KMS-11 (cell line): ENCODE data around the gene CALCOCO2.

Experiments used
- H2AFZ ChIP-seq: fragments of 200-600 bp; sonication (generic); 2 replicates; pipeline ENCODE4 v1.6.1; 2016; ENCODE audit warnings: antibody characterized with exemption, mixed run types, low read depth
- H3K27ac ChIP-seq: fragments of 200-600 bp; sonication (generic); 2 replicates; pipeline ENCODE4 v1.6.1; 2016; ENCODE audit warnings: mild to moderate bottlenecking, mixed run types
- H3K27me3 ChIP-seq: fragments of 200-600 bp; sonication (generic); 2 replicates; pipeline ENCODE4 v1.6.1; 2017; ENCODE audit warnings: mild to moderate bottlenecking, low read depth, mixed run types, moderate library complexity; ENCODE audit not compliant: insufficient read depth
- H3K36me3 ChIP-seq: fragments of 200-600 bp; sonication (generic); 2 replicates; pipeline ENCODE4 v1.6.1; 2017; ENCODE audit warnings: mild to moderate bottlenecking, mixed run types; ENCODE audit not compliant: insufficient read depth
- H3K4me1 ChIP-seq: fragments of 200-600 bp; sonication (generic); 2 replicates; pipeline ENCODE4 v1.6.1; 2016; ENCODE audit warnings: mild to moderate bottlenecking, low read depth, mixed run types; ENCODE audit not compliant: poor library complexity, severe bottlenecking
- H3K4me2 ChIP-seq: fragments of 200-600 bp; sonication (generic); 2 replicates; pipeline ENCODE4 v1.7.0; 2016; ENCODE audit warnings: mild to moderate bottlenecking, mixed run types
- H3K4me3 ChIP-seq: fragments of 200-600 bp; sonication (generic); IDR thresholded peaks from 2 replicates; pipeline ENCODE4 v1.6.1; 2017; ENCODE audit warnings: low read depth, low read length, mixed read lengths; ENCODE audit not compliant: insufficient read depth
- H3K79me2 ChIP-seq: fragments of 200-600 bp; sonication (generic); 2 replicates; pipeline ENCODE4 v1.6.1; 2016; ENCODE audit warnings: low read depth, mixed run types; ENCODE audit not compliant: insufficient read depth
- H3K9ac ChIP-seq: fragments of 200-600 bp; sonication (generic); 2 replicates; pipeline ENCODE4 v1.6.1; 2016; ENCODE audit warnings: mild to moderate bottlenecking, mixed run types
- H4K20me1 ChIP-seq: fragments of 200-600 bp; sonication (generic); 2 replicates; pipeline ENCODE4 v1.6.1; 2016; ENCODE audit warnings: mild to moderate bottlenecking, mixed run types; ENCODE audit not compliant: insufficient read depth
- TF ChIP-seq, protein P1 (sequence below): fragments of 200-600 bp; sonication (generic); conservative IDR thresholded peaks from 2 replicates; pipeline ENCODE4 v1.6.1; 2017; ENCODE audit warnings: low read depth, mild to moderate bottlenecking, antibody characterized with exemption, low read length, moderate library complexity, mixed read lengths

Gene CALCOCO2, protein sequence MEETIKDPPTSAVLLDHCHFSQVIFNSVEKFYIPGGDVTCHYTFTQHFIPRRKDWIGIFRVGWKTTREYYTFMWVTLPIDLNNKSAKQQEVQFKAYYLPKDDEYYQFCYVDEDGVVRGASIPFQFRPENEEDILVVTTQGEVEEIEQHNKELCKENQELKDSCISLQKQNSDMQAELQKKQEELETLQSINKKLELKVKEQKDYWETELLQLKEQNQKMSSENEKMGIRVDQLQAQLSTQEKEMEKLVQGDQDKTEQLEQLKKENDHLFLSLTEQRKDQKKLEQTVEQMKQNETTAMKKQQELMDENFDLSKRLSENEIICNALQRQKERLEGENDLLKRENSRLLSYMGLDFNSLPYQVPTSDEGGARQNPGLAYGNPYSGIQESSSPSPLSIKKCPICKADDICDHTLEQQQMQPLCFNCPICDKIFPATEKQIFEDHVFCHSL

DNA sequence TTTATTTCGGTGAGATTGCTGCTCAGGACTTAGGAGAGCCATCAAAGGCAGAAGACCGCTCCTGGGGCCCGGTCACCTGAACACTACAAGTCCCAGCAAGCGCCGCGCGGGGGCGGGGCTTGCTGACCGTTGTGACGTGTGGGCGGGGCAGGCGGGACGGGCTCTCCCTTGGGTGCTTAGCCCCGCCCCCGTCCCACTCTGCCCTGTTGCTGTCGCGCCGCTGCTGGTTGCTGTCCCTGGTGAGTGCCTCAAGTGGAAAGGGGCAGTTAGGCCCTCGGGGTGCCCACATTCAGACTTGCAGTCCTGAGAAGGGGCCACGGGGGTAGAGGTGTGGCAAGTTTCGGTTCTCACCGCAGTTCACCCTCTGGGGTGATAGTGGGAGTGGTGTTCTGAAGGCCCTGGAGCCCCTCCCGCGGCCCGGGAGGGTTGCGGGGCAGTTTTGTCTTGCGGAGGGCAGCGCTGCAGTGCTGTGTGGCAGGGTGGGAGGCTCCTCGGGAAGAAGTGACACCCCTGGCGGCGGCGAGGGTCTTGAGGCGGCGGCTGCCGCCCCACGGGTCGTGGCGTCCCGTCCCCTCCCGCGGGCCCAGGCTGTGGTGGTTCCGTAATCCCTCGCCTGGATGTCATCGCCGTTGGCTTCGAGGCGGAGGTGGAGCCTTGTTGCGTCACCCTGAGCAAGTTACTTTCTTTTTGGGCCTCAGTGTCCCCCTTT is at the start of gene CALCOCO2:
CALCOCO2 (plus strand) TSS at position 196 of the 709 bp plus-strand sequence. CDS start 10,673 bp downstream, outside the sequence.
- TF ChIP-seq, protein P1, sequence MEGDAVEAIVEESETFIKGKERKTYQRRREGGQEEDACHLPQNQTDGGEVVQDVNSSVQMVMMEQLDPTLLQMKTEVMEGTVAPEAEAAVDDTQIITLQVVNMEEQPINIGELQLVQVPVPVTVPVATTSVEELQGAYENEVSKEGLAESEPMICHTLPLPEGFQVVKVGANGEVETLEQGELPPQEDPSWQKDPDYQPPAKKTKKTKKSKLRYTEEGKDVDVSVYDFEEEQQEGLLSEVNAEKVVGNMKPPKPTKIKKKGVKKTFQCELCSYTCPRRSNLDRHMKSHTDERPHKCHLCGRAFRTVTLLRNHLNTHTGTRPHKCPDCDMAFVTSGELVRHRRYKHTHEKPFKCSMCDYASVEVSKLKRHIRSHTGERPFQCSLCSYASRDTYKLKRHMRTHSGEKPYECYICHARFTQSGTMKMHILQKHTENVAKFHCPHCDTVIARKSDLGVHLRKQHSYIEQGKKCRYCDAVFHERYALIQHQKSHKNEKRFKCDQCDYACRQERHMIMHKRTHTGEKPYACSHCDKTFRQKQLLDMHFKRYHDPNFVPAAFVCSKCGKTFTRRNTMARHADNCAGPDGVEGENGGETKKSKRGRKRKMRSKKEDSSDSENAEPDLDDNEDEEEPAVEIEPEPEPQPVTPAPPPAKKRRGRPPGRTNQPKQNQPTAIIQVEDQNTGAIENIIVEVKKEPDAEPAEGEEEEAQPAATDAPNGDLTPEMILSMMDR = no peak
- H3K4me1 ChIP-seq = peaks cover 45% of the 10 kb centered on the region
- peak within 1 kb of the TSS; percentile 62 for H3K27ac ChIP-seq

DNA sequence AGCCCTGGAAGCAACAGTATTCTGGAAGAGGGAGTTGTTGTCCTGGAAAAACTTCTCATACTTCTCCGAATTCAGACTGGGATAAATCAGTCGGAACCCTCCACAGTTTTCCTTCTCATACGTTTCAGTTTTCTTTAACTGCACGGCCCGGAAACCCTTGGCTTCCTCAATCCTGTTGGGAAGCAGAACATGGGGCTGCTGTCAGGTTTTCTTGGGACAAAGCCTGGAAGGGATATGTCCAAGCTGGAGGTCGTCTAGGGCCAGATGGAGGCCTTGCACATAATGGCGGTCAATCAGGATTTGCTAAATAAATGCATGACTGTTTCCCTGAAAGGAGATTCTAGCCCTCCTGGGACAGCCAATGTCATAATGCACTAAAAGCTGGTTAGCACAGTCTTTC is 43.0 kb upstream of the CALCOCO2 start:
- Histone ChIP-seq H3K79me2 (no peaks in the 10 kb centered on the region), H3K27ac (no peak overlapping the region), H3K9ac (no peak overlapping the region), H3K4me1 (peaks cover 11% of the 10 kb centered on the region), H3K27me3 (no peaks in the 10 kb centered on the region), H3K4me2 (no peak overlapping the region), H3K4me3 (no peak overlapping the region), H3K36me3 (no peaks in the 10 kb centered on the region), H2AFZ (no peak overlapping the region), H4K20me1 (no peaks in the 10 kb centered on the region)
- TF ChIP-seq, protein P1 = no peak

More for the DNA sequence above, at the start of gene CALCOCO2:
- Histone ChIP-seq H3K36me3 (no peaks in the 10 kb centered on the region), H2AFZ (peak within 1 kb of the TSS; percentile 85), H4K20me1 (no peaks in the 10 kb centered on the region), H3K4me3 (peak within 1 kb of the TSS; percentile 45), H3K4me2 (peak within 1 kb of the TSS; percentile 82), H3K27me3 (no peaks in the 10 kb centered on the region), H3K79me2 (peaks cover 21% of the 10 kb centered on the region; the same call in 1 of the 2 replicates), H3K9ac (peak within 1 kb of the TSS; percentile 84)

GRCh38 chr17:48790607-48791127 is 40.2 kb upstream of the CALCOCO2 start:
- H3K27me3 ChIP-seq = no peaks in the 10 kb centered on the region
- H2AFZ ChIP-seq = peak overlapping the region; percentile 70; the same call in 1 of the 2 replicates
- no peak overlapping the region for H3K27ac ChIP-seq

More at GRCh38 chr17:48790607-48791127, 40.2 kb upstream of the CALCOCO2 start:
- no peak overlapping the region for H3K4me2 ChIP-seq
- H3K4me3 ChIP-seq = no peak overlapping the region
- no peaks in the 10 kb centered on the region for H4K20me1 ChIP-seq
- no peaks in the 10 kb centered on the region for H3K79me2 ChIP-seq
- no peak overlapping the region for H3K9ac ChIP-seq
- TF ChIP-seq, protein P1 = no peak
- no peaks in the 10 kb centered on the region for H3K36me3 ChIP-seq
- H3K4me1 ChIP-seq = peaks cover 11% of the 10 kb centered on the region
